HTR-8/SVneo (cell line): ENCODE measurements around the gene MAGI1.

Experiments
- DNase-seq: peaks from one replicate; pipeline ENCODE4 v3.0.0; 2011; ENCODE audit warnings: low spot score, mixed read lengths; ENCODE audit not compliant: insufficient read length
- FAIRE-seq: peaks from 2 replicates; lab custom pipeline; 2011; peaks lifted over from hg19 to GRCh38; lab: Jason Lieb, UNC

The MAGI1 gene

DNA sequence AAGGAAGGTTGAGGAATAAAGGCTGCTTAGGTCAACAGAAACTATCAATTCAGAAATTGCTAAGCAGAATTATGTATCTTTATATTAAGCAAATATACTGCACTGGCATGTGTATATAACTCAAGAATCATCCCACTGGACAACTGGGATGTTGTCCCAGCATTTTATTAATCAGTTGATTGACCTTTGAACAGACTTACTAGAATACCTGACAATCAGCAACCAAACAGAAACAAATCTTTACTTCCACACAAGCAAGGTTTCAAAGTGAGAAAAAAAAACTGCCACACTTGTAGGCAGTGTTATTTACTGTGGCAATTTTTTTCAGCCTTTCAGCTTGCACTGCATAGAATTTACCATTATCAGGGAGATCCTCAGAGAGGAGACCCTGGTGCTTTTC is 218.8 kb downstream of the MAGI1 start:
- DNase-seq (no peak), FAIRE-seq (no peak)

DNA sequence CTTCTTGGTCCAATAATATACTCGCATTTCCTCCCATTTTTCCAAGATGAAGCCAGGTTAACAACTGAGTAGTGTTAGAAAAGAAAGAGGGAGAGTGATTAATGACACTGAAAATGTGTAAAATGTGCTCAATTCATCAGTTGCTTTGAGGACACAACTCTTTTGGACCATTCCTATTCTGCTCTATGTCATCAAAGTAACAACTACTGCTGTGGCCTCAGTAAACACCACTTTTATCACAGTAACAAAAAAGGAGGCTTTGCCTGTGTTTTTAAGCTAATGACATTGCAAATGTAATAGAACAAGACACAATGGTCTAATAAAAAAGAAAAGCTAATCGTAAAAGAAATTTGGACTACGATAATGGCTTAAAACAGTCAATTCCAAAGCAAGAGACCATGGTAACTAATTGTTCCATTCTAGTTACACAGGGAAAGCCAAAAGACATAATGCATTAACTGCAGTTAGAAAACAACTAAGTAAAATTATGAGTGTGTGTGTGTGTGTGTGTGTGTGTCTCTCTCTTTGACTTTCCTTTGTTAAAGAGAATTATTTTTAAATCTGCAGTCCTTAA is 221.1 kb downstream of the MAGI1 start:
- FAIRE-seq (no peak), DNase-seq (no peak)

DNA sequence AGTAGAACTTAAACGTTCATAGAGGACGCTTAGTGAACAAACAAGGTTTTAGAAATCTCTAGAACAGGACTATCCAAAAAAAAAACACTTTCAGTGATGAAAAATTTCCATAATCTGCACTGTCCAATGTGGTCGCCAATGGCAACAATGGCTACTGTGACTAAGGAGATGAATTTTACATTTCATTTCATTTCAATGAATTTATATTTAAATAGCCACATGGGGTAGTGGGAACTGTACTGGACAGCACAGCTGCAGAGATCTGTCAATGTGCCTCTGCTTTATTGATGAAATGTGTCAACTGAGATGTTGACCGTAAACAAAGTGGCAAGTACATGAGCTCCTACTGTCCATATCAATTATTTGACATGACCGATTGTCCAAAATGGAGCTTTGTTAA is 222.5 kb downstream of the MAGI1 start:
- no peak for FAIRE-seq

DNA sequence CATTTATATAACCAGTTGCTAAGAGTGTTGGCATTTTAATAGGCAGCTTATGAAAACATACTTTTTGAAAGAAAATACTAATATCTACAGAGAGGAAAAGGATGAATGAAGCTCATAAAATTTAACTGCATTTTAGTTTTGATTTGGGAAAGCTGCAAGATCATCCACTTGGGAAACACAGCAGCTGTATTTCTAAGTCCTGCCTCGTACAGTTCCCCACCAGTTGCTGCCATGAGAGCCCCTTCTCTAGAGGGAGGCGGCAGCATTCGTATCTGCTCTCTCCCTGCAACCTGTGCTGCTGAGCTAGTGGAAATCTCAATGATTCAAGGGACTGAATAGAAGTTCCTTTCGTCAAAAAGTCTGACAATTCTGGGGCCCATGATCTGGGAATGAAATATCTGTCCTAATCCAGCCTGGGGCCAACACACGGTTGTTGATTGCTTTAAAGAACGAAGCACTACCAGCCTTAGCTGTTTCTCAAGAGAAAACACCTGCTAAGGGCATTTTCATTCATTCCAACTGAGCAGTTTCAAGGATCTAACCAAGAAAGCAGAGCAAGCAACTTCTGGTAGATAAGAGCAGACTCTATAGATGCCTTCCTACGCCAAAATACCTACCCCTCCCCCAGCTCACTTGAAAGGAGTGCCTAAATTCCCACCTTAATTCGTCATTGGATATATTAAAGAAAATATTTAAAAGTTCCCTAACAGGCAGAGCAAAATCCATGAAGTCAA is 223.7 kb downstream of the MAGI1 start:
- FAIRE-seq (no peak), DNase-seq (no peak)

More for the DNA sequence above, 222.5 kb downstream of the MAGI1 start:
- DNase-seq = no peak

DNA sequence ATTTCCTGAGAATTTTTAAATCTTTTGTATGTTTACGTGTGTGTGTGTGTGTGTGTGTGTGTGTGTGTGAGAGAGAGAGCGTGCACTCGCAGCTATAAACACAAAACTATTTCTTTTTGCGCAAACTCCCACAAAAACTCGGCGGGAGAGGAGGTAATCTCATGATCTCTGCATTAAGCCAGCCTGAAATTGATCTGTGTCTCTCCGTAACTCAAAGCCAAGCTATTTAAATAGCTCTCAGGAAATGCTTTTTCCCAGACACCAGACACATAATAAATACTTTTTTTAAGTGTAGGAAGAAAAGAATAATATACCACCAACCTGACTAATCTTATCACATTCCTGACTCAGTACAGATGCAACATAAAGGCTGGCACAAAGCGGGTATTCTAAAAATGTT is 226.8 kb downstream of the MAGI1 start:
- FAIRE-seq (no peak), DNase-seq (no peak)

DNA sequence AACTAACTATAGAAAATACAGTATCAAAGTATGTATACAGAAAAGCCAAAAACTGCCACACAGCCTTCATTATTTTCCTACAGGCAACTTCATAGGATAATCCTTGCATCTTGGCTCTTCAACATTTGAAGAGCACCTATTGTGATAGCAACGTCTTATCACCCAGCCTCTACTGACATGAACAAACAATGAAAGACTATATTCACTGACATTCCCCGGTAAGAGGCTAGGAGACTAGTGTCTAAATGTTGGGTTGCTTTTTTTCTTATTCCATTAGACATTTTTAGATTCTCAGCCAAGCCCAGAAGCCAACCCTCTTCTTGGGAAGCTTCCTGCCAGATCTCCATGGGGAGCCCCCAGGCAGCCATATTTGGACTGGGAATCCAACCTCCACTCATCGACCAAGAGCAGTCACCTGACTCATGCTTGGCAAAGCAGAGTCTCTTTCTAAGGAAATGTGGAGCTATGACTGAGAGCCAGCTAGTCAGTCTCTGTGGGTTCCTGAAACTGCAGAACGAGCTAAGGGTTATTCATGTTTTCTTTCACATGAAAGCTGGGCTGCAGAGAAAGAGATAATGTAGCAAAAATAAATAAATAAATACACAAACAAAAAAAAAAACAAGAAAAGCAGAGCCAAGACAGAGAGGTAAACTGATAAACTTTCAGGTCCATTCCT is 227.5 kb downstream of the MAGI1 start:
- DNase-seq = no peak
- FAIRE-seq = no peak

DNA sequence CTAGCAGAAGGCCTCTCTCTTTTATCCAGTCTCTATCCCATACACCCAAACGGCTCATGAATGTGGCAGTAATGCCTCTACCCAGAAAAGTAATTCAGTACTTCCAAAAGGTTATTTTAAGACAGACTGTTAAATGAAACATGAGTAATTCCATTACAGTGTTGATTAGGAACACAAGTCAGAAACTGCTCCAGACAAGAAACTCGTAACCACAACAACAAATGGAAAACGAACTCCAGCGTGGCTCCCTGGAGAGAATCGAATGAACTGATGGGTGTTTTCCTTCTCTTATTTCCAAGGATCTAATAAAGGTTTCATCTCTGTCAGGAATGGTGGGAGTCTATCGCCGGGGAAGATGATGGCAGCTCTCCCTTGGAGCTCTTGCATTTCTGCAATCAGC is 228.4 kb downstream of the MAGI1 start:
- DNase-seq (no peak), FAIRE-seq (no peak)

DNA sequence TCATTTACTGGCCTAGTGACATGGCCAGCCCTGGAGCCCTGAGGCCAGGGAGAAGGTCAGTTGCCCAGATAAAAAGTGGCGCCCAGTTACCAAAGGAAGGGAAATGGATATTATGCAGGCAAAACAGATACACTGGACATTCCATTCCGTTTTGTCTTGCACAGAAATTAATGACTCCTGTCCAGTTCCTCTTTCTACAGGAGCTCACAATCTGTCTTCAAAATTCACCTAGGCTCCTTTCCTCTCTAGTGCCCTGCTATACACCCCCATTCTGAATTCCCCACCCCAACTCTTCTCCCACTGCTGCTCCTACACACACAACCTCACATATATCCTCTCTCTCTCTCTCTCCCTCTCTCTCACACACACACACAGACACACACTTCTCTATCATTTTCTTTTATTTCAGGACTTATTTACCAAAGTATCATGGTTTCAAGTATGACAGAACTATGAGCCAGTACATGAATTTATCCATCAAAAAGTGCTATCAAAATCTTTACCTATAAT is 229.0 kb downstream of the MAGI1 start:
- no peak for FAIRE-seq
- no peak for DNase-seq

DNA sequence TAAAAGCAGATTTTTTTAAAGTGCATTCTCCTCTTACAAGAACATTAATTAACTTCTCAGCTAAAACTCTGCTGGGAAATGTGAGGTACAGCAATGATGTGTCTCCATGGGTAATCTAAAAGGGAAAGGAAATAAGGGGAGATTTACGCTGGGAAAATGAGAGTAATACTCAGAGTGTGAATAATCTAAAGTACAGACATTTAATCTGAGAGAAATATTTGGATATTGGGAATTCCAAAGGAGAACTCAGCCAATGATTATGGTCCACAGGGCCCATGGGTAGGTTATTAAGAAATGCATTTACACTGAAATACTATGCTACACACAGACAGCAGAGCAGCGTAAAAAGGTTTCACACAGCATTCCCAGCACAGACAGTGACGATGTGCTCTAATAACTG is 229.9 kb downstream of the MAGI1 start:
- DNase-seq (no peak), FAIRE-seq (no peak)

DNA sequence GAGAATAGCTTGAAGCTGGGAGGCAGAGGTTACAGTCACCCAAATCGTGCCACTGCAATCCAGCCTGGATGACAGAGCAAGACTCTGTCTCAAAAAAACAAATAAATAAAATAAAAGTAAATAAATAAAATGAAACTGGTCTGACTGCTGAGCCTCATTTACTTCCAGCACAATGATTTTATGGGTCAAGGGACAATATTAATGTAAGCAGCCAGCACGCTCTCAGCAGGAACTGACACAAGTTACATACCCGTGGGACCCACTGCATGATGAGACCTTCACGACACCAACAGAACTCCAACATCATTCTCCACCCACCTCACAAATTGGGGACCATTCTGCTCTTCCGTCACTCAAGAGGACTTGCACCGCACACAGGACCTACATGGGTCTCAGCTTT is 230.3 kb downstream of the MAGI1 start:
- FAIRE-seq (no peak), DNase-seq (no peak)

DNA sequence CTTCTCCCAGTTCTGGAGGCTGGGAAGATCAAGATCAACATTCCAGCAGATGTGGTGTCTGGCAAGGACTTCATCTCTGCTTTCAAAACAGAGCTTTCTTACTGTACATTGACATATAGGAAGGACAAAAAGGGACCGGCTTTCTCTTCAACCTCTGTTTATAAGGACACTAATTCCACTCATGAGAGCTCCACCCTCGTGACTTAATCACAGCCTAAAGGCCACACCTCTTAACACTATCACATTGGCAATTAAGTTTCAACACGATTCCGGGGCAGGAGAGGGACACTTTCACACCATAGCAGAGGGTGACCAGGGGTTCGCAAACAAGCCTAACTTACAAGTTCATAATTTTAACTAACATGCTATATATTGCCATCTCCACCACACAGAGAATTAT is 231.5 kb downstream of the MAGI1 start:
- no peak for FAIRE-seq
- DNase-seq = no peak

DNA sequence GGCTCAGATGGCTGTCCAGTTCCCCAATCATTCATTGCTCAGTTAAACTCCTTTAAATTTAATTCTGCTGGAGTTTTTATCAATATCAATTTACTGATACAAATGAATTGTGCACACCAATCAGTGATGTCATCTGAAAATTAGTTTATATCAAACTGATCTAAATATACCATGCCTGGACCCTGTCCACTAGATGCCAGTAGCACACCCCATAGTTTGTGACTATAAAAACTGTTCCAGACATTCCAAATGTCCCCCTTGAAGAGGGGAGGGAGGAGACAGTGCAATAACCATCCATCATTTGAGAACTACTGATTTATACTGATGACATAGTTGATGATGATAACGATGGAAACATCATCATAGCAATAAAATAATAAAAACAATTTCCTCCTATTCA is 232.1 kb downstream of the MAGI1 start:
- FAIRE-seq (no peak), DNase-seq (no peak)

DNA sequence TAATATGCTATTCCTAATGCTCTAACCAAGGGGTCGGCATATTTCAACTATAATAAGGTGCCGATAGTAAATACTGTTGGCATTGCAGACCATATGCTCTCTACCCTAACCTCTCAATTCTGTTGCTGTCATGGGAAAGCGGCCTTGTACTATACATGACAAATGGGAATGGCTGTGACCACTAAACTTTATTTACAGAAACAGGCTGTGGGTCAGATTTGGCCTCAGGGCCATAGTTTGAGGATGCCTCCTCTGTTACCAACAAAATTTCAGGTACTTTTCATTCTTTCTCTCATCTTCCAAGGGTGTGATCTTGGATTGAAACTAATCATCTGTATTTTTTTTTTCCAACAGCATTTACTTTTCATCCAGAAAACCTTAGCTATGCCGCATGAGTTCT is 242.0 kb downstream of the MAGI1 start:
- DNase-seq (no peak), FAIRE-seq (no peak)

DNA sequence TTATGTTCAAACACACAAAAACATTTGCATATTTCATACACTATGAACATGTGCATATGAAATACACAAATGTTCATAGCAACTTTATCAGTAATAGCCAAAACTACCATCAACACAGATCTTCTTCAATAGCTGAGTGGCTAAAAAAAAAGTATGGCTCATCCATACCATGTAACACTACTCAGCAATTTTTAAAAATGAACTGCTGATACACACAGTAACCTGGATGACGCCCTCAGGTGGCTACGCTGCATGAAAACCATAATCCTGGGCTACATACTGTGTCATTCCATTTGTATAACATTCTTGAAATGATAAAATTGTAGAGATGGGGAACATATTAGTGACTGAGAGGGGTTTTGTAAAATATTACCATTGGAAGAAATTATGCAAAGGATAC is 243.6 kb downstream of the MAGI1 start:
- FAIRE-seq = no peak
- DNase-seq = no peak

DNA sequence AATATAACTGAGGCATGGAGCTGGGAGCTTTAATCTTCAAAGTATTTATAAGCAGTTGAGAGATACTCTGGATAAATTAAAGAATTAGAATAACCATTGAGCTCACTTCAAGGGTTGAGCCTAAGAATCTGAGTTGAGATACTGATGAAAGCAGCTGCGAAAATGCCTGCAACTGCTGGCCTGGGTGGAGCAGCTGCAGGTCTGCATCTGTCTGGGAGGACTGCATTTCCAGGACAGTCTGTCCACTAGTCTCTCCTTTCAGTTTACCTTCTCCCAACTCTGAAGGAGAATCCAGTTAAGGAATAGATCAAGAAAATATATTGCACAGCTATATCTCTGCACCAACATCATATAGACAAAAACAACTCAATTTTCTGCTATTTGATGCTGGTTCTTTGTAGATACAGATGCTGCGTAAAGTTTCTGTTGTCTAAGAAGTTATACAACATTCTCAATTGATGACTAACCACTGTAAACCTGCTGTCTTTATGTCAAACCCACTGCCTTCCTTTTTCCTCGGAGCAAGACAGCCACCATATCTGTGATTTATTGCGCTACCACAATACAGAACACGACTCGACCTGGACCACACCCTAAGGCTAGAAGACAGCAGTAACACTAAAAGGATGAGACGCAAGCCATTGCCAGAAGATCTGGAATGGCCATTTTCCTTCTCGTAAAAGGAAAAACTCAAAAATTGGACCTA is 245.1 kb downstream of the MAGI1 start:
- DNase-seq = peak; percentile 30
- FAIRE-seq = no peak

DNA sequence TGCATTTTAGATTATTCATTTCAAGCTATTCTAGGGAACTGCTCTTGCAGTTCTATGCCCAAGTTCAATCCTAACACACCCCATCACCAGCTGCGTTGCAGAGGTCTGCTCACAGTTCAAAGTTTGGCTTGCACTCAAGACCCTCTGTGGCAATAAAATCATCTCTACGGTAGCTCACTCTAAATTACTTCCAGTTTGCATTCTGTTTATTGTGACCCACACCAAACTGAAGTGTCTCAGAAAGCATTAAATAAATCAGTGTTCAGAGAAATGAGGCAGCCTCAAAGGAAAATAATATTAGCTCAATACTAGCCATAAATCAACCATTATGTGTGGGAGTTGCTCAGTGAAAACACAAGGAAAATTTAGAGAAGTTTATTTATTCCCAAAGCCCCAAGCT is 250.3 kb downstream of the MAGI1 start:
- DNase-seq (no peak), FAIRE-seq (no peak)

DNA sequence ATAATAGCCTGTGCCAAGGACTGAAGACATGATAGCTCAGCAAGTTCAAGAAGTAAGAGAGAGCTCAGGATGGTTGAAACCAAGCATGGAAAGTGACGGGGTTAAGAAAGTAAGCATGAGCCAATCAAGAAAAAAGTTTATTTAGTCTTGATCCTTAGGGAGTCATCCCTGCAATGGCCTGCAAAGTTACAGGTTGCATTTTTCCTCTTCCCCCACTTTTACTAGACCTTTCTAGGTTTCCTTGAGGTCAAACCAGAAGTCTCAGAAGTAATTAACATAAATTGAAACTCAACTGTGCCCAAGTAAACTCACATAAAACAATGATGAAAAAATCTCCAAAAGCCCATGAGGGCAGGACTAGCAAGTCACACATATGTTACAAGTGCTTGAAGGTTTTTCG is 250.9 kb downstream of the MAGI1 start:
- FAIRE-seq = no peak

DNA sequence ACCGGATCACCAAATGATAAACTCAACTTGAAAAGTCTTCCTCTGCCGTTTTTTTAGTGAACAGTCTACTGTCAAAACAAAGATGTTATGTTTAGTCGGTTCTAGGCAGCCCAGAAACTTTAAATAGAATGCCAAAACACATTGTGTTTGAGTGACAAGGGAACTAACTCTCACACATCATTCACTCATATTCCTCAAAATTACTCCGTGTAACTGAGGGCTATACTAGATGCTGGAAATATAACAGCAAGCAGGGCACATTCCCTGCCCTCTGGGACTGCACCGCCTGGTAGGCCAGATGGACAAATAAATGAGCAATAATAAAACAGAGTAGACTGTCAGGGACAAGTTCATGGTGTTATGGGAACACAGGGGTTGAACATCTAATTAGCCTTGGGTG is 251.4 kb downstream of the MAGI1 start:
- DNase-seq (no peak), FAIRE-seq (no peak)

More for the DNA sequence above, 250.9 kb downstream of the MAGI1 start:
- DNase-seq = no peak

DNA sequence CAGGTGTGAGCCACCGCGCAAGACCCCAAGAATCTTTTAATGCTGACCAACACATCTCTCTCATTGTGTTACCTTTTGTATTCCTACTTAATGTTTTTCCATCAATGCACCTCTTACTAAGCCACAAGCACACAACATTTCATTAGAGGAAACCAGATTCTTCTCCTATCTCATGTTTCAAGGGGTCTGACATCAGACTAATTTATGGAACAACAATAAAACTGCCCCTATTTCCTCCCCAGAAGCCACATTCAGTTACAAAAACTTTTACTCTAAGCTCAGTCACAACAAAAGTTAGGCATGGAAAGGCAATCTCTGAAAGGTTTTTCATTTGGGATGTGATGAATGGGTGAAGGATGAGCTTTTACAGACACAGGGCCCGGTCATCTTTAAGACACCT is 251.8 kb downstream of the MAGI1 start:
- DNase-seq (no peak), FAIRE-seq (no peak)

DNA sequence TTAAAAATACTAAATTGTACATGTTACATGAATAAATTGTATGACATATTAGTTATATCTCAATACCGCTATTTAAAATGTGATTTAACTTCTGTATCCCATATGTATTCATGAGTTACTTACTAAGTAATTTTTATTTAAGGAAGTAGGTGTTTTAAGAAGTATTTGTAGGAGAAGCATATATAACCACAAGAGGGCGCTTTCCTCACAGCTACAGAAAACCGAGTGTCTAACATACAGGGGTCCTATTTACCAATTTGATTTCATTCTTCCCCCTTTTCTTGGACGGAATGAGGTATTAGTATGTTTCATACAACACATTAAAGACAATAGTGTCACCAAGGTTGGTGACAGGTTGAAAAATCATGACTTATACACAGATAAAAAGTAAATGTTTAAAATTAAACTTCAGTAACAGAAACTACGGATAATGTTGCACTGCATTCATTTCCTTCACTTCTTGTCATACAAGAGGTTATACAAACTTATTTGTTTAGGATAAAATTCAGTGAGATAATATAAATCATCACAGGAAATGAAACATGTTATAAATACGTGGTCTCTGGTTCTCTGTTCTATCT is 253.6 kb downstream of the MAGI1 start:
- DNase-seq (peak; percentile 41), FAIRE-seq (no peak)

DNA sequence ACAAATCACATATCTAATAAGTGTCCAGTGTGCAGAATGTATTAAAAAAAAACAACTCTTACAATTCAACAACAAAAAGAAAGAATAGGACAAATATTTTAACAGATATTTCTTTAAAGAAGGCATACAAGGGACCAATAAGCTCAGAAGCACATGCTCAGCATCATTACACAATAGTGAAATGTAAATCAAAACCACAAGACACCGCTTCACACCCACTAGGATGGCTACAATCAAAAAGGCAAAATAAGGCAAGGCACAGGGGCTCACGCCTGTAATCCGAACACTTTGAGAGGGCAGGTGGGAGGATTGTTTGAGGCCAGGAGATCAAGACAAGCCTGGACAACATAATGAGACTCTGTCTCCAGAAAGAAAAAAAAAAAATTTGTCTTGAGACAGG is 255.6 kb downstream of the MAGI1 start:
- no peak for FAIRE-seq

More for the DNA sequence above, 255.6 kb downstream of the MAGI1 start:
- DNase-seq = no peak
